GM19193 (cell line): ENCODE data around the gene IL1RL2.

Experiments used
- POLR2A ChIP-seq: IDR thresholded peaks from 4 replicates; pipeline ENCODE4 v1.6.1; 2011; ENCODE audit not compliant: insufficient read depth, insufficient read length; ENCODE audit errors: extremely low read depth

Gene IL1RL2

GRCh38 chr2:102277202-102277700 lies 90.4 kb downstream of the IL1RL2 start:
- no peak for TF ChIP-seq POLR2A

- TF ChIP-seq POLR2A = no peak
Measured at GRCh38 chr2:102278720-102279390, 92.0 kb downstream of the IL1RL2 start.

GRCh38 chr2:102279391-102279735 lies 92.5 kb downstream of the IL1RL2 start:
- TF ChIP-seq POLR2A = no peak

GRCh38 chr2:102282678-102283091 lies 95.9 kb downstream of the IL1RL2 start:
- TF ChIP-seq POLR2A = no peak

GRCh38 chr2:102283996-102284395 lies 97.2 kb downstream of the IL1RL2 start:
- no peak for TF ChIP-seq POLR2A

- TF ChIP-seq POLR2A = no peak
Measured at GRCh38 chr2:102284611-102285010, 97.8 kb downstream of the IL1RL2 start.

GRCh38 chr2:102285368-102285767 lies 98.5 kb downstream of the IL1RL2 start:
- no peak for TF ChIP-seq POLR2A

GRCh38 chr2:102286041-102286440 lies 99.2 kb downstream of the IL1RL2 start:
- TF ChIP-seq POLR2A = no peak

GRCh38 chr2:102289129-102289528 lies 102.3 kb downstream of the IL1RL2 start:
- TF ChIP-seq POLR2A = no peak
